ENCODE data around the gene AHSG. TPM values are rescaled to one million over a fixed set of nuclear protein-coding genes. Genes with fewer than 3 reads are reported as not detected.
"Not testable (repeated sequence)": the region's sequence is repeated elsewhere in the genome, so short reads cannot be mapped to it uniquely, and the experiment has no call there.

The AHSG gene
- polyA plus RNA-seq, 1 experiment = not detected

- no peak for DNase-seq (ENCODE audit: low read depth, low spot score)
- Histone ChIP-seq H3K4me3 (ENCODE audit: low read depth, low read length) (no peak overlapping the region), H3K27me3 (ENCODE audit: control insufficient read depth, insufficient read depth, low read length) (peaks cover 3% of the 10 kb centered on the region), H3K9me3 (ENCODE audit: control insufficient read depth, insufficient read depth, low read length) (no peaks in the 10 kb centered on the region), H3K27ac (ENCODE audit: low read depth, low read length) (no peak overlapping the region)
- ChIA-PET CTCF (interaction anchor here (5.1 kb wide), 1 partner anchor 13 kb away, joined by 43 read pairs; no protein-coding TSS in a partner anchor), POLR2A (no interaction called here)
- no peak for TF ChIP-seq CTCF (IDR thresholded peaks at IDR 0.05; ENCODE audit: low read depth, low read length)
These were observed 15.9 kb downstream of the AHSG start for GRCh38 chr3:186628756-186629155.

- ChIA-PET CTCF (interaction anchor here (5.1 kb wide), 1 partner anchor 15 kb away, joined by 43 read pairs; no protein-coding TSS in a partner anchor), POLR2A (no interaction called here)
- H3K27me3 ChIP-seq (ENCODE audit: control insufficient read depth, insufficient read depth, low read length) = no peaks in the 10 kb centered on the region
- H3K4me3 ChIP-seq (ENCODE audit: low read depth, low read length) = no peak overlapping the region
- no peak for TF ChIP-seq CTCF (IDR thresholded peaks at IDR 0.05; ENCODE audit: low read depth, low read length)
- no peaks in the 10 kb centered on the region for H3K9me3 ChIP-seq (ENCODE audit: control insufficient read depth, insufficient read depth, low read length)
- DNase-seq (ENCODE audit: low read depth, low spot score) = no peak
- H3K27ac ChIP-seq (ENCODE audit: low read depth, low read length) = no peak overlapping the region
These were observed 18.2 kb downstream of the AHSG start for GRCh38 chr3:186630950-186631641.

GRCh38 chr3:186633481-186633880 lies 20.6 kb downstream of the AHSG start:
- no peaks in the 10 kb centered on the region for H3K27me3 ChIP-seq (ENCODE audit: control insufficient read depth, insufficient read depth, low read length)
- no peak overlapping the region for H3K27ac ChIP-seq (ENCODE audit: low read depth, low read length)
- no peak for DNase-seq (ENCODE audit: low read depth, low spot score)
- no peaks in the 10 kb centered on the region for H3K9me3 ChIP-seq (ENCODE audit: control insufficient read depth, insufficient read depth, low read length)
- no peak overlapping the region for H3K4me3 ChIP-seq (ENCODE audit: low read depth, low read length)
- TF ChIP-seq CTCF (IDR thresholded peaks at IDR 0.05; ENCODE audit: low read depth, low read length) = no peak
- ChIA-PET CTCF (interaction anchor here (5.1 kb wide), 1 partner anchor 18 kb away, joined by 43 read pairs; no protein-coding TSS in a partner anchor), POLR2A (no interaction called here)

- H3K27ac ChIP-seq (ENCODE audit: low read depth, low read length); H3K27me3 ChIP-seq (ENCODE audit: control insufficient read depth, insufficient read depth, low read length); DNase-seq (ENCODE audit: low read depth, low spot score); H3K4me3 ChIP-seq (ENCODE audit: low read depth, low read length); H3K9me3 ChIP-seq (ENCODE audit: control insufficient read depth, insufficient read depth, low read length): not testable (repeated sequence)
- ChIA-PET CTCF (interaction anchor here (1.2 kb wide), 1 partner anchor 20 kb away, joined by 4 read pairs; no protein-coding TSS in a partner anchor), POLR2A (interaction anchor here (1.5 kb wide), 1 partner anchor 149 kb away, joined by 5 read pairs; the partner anchor contains the start of gene EIF4A2)
These were observed 21.3 kb downstream of the AHSG start for GRCh38 chr3:186634207-186634606.

GRCh38 chr3:186635532-186635931 lies 22.7 kb downstream of the AHSG start:
- ChIA-PET CTCF (interaction anchor here (1.2 kb wide), 1 partner anchor 21 kb away, joined by 4 read pairs; no protein-coding TSS in a partner anchor), POLR2A (interaction anchor here (1.5 kb wide), 1 partner anchor 148 kb away, joined by 5 read pairs; the partner anchor contains the start of gene EIF4A2)
- no peak for TF ChIP-seq CTCF (IDR thresholded peaks at IDR 0.05; ENCODE audit: low read depth, low read length)
- Histone ChIP-seq H3K9me3 (ENCODE audit: control insufficient read depth, insufficient read depth, low read length) (no peaks in the 10 kb centered on the region), H3K4me3 (ENCODE audit: low read depth, low read length) (no peak overlapping the region), H3K27ac (ENCODE audit: low read depth, low read length) (no peak overlapping the region), H3K27me3 (ENCODE audit: control insufficient read depth, insufficient read depth, low read length) (peaks cover 3% of the 10 kb centered on the region)
- no peak for DNase-seq (ENCODE audit: low read depth, low spot score)

Measured in AG04450 (cell line).